Stimulated activated CD8-positive, alpha-beta memory T cell treated with anti-CD3 and anti-CD28 coated beads, Interleukin-4, amount 100 ng/mL, for 48 hours (primary cell): Measurements from ENCODE around the gene RAD51B.

Experiments
- DNase-seq: peaks from one replicate; pipeline ENCODE4 v3.0.0-alpha.2; 2020

Gene RAD51B

DNA sequence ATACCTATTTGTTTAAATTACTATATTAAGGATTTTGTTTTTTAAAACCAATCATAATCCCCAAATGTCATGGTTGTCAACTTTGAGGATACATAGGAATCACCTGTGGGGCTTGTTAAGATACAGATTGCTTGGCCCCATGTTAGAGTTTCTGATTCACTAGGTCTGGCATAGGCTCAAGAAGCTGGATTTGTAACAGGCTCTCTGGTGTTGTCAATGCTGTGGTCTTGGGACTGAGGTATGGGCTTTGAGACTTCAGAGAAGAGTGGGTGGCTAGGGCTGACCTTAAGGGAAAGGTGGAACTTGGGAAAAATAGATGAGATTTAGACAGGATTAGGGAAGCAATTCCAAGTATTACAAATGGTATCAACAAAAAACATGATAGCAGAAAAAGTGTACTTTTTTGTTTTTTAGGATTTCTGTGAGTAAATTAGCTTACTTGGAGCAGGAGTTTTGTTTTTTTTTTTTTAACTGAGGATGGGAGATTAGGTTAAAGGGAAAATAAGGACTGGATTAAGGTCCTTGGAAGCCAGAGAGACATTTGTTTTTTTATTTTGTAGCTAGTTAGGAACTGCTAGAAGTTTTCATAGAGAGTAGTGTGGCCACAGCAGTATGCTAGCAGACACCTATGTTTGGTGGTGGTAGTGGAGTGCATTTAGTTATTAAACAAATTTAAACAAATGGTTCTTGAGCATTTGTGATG lies 88.6 kb downstream of the RAD51B start:
- DNase-seq: no peak

DNA sequence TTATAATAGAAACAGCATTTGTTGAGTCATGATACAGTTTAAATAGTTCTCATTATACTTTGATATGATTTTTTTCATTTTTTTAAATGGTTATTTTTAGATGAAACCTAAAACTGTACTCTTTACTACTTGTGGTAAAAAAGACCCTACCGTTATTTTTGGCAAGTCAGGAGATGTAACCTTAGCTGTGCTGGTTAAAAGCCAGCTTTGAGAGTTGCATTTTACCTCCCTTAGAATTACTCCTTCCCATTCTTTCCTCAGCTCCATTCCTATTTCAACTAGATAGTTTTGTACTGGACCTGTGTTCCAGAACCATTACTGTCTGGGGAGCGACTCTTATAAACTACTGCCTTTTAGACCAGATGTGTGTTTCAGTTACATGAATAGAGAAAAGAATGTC lies 92.0 kb downstream of the RAD51B start:
- DNase-seq: no peak

DNA sequence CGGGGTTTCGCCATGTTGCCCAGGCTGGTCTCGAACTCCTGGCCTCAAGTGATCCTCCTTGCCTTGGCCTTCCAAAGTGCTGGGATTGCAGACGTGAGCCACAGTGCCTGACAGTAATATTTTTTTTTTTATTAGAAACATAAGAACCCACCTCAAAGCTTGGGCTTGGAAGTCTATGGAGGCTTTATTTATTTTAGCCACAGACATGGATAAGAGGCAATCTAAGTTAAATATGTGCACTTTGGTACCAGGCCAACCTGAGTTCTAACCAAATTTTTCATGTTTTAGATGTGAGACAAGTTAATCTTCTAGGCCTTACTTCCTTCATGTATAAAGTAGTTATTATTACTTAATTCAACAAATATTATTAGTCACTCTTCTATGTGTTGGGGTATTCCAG lies 96.9 kb downstream of the RAD51B start:
- DNase-seq: no peak

DNA sequence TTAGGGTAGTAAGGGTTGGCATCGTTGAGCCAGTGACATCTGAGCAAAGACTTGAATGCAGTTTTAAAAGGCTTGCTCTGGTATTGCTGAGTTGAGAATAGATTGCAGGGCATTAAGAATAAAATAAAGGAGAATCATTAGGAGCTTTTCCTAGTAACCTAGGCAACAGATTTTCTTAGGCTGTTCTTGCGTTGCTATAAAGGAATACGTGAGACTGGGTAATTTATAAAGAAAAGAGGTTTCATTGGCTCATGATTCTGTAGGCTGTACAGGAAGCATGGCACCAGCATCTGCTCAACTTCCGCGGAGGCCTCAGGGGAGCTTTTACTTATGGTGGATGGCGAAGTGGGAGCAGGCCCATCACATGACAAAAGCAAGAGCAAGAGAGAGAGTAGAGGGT lies 97.4 kb downstream of the RAD51B start:
- DNase-seq: no peak

DNA sequence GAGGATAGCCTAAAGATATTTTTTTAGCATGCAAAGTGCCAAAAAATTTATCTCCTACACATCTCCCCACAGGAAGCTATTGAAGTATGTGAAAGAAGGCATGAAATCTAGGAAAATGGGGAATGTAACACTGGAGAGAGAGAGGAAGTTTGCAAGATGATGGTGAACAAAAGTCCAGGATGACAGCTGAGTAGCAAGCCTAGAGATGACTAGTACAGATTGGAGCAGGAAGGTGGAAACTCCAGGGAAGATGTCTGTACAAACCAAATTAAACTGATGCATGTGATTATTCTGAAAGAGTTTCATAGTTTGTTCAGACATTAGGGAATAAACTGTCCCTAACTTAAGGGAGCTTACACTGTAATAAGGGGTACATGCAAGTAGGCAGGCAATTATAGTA lies 99.3 kb downstream of the RAD51B start:
- DNase-seq: no peak

DNA sequence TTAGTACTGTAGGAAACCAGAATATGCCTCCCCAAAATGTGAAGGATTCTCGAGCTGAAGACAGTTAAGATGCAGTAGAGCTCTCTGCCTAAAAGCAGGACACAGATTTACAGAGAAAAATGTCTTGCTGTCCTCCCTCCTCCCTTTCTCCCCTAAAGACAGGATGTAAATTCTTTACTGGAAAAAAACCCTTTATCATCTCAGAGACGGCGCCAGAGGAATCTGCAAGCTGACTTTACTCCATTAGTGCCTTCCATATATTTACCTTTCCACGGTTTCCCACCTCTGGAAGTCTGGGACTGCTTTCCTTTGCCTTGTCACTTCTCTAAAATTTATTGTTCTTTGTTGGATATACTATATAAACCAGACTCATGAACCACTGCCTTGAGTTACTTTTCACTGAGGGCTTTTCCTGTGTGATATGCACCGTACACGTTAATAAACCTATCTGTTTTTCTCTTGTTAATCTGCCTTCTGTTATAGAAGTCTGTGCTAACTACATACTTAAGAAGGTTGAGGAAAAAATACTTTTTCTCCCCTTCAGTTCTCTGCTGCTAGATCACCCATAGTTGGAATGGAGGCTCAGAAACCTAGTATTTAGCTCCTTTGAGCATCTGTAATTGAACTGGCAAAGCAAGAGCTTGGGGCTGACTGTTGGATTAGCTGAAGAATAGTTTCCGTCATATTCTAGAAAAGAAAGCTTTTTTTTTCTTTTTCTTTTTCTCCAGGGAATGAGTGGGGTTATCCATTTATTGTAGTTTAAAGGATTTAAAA lies 99.9 kb downstream of the RAD51B start:
- no peak for DNase-seq

DNA sequence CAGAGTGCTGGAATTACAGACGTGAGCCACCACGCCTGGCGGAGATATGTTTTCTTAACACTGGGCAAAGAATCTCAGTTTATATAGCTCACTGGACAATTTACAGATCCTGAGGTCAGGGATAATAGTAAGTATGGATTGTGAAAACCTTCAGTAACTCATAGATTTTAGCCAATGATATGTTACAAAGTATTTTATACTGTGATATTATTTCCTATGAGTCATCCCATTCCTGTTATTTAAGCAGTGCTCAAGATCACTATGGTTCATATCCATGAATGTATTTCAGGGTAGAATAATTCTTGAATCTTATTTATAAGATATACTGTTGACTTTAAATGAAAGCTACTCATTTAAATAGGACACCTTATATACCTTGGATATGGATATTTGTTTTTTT lies 107.2 kb downstream of the RAD51B start:
- no peak for DNase-seq

DNA sequence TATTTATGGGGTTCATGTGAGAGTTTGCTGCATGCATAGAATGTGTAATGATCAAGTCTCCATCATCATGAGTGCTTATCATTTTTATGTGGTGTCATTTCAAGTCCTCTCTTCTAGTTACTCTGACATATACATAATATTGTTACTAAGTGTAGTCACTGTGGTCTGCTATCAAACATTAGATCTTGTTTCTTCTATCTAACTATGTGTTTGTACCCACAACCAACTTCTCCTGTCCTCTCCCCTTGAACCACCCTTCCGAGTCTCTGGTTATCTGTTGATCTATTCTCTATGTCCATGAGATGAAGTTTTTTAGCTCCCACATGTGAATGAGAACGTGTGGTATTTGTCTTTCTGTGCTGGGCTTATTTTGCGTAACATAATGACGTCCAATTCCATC lies 107.7 kb downstream of the RAD51B start:
- no peak for DNase-seq

DNA sequence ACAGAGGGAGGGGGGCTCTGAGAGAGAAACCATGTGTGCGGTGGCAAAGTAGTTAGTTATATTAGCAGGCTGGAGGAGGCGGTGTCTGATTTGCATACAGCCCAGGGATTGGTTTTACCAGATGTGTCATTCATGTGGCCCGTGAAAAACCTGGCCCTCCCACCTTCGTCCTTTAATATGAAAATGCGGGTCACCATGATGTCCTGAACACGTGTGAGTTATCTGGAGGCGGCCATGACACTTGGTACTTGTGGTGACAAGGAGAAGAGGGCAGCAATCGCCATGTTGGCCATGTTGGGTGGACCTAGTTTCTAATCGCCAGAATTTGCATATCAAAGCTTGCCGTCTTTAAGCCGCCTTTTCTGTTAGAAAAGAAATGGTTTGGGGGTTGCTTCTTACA lies 108.8 kb downstream of the RAD51B start:
- DNase-seq: no peak

DNA sequence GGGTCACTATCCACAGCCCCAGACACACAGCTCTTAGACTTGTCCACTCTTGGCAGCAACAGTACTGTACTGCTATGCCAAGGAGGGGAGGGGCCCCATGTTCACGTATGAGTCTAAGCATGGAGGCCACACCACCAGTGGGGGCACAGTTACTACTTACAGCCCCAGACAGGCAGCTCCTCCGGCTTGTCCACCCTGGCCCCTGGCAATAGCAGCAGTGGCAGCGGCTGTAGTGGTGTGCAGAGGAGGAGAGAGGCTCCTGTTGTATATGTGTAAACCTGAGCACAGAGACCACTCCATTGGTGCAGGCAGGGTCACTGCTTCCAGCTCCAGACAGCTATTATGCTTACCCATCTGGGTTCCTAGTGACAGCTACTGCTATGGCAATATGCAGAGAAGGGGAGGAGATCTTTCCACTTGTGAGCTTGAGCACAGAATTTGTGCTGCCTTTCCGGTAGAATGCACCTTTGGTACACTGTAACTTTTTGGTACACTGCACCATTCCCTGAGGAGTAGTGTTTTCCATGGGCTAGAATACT lies 113.2 kb downstream of the RAD51B start:
- no peak for DNase-seq

DNA sequence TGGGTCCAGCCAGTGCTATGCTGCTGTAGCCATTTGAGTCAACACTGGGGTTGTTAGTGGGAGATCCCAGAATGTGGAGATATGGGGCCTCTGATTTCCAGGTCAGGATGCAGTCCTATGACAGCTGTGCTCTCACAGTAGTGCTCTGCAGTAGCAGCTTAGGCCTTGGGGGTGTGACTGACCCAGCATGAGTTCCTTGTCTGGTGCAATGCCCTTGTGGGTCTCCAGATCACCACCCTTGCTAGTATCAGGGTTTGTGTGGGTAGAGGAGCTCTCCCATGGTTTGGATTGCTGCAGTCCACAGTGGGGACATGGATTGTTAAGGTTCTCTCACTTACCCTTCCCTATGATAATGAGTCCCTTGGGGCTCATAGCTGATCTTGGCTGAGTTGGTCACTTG lies 113.7 kb downstream of the RAD51B start:
- DNase-seq: no peak

DNA sequence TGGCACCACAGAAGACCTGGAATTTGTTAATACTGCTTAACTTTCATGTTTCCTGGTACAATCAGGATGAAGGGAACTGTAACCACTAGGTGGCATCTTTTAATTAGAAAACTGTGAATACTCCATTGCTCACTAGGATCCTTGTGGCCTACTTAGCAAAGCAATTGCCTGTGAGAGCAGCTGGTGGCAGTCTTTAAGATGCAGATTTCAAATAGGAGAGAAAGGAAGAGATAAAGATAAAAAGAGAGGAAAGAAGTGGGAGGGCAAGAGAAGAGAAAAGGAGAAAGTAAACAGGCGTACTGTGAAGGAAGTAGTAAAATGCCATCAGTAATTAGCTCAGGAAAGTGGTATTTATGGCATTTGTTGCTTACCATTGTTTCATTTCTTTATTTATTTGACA lies 114.5 kb downstream of the RAD51B start:
- no peak for DNase-seq

DNA sequence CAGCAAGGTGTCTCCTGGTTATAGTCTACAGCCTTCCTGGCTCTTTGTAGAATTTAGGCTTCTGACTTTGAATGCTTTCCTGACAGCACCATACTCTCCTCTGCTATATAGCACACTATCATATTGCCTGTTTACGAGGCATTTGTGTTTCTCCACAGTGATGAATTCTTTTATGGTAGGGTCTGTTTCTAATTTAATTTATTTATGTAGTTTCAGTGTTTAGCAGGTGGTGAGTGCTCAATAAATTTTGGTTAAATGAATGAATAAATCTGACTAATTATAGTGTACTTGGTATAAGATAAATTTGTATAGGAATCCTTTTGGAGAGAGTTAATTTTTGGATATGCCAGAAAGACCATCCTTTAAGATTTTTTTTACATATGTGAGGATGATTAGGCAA lies 115.3 kb downstream of the RAD51B start:
- DNase-seq: no peak

DNA sequence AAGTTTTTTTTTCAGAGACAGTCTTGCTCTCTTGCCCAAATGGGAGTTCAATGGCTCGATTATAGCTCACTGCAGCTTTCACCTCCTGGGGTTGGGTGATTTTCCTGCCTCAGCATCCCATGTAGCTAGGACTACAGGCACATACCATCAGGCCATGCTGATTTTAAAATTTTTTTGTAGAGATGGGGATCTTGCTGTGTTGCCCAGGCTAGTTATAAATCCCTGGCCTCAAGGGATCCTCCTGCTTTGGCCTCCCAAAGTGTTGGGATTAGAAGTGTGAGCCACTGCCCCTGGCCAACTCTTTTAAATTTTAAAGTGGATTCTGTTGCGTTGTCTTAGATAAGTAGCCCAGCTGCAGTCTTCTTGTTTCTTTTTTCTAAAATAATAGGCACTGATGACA lies 115.8 kb downstream of the RAD51B start:
- no peak for DNase-seq

DNA sequence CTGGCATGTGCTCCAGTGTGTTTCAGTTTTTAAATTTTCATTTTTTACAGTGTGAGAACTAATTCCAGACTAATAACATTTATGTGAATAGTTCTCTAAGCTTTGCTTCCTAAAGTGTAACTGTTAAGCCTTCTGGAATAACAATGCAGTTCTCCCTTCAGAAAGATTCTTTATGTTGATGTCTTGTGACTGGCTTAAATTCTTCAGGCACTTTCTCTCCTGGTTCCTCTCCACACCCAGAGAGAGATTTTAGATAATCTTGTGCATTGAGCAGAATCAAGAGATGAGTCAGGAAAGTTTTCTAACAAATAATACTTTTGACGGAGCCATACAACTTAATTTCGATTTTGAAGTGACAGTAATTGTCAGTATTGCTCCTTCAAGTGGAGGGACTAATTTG lies 118.5 kb downstream of the RAD51B start:
- no peak for DNase-seq

DNA sequence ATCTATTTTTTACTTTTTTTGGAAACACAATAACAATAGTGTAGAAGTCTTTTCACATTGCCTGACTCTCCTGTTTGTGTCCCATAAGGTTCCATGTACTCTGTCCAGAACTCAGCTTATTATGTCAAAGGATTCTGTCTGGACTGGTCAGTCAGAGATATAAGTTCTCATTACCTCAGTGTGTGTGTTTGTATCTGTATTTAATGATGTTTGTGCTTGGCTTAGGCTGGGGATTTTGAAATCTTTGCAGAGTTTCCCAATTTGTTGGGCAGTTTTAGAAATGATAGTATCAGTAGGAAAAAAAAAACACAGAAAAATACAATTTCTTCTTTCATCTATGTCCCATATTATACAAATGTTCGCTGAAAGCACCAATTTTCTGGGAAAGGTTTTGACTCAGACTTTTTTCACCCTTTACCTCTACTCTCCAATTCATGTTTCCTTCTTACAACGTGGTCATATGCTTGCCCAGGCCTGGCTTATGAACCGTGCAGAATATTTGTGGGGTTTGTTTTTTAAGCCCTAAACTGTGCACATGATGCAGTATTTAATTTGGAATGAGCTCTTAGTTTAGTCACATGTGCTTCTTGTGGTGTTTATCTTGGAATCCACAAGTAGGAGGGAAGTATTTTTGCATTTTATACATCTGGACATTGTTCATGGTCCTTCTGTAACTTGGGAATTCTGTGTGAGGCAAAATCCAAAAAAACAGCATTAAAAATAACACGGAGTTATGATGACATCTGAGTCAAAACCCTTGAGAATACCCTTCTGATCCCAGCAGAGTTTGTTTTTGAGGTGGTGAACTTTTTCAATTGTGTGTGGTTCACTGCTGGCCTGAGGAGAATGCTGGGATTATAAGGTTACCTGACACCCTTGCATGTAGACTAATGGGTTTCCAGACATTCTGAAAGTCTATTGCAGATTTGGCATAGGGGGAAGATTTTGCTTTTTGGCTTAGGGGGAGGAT lies 121.2 kb downstream of the RAD51B start:
- no peak for DNase-seq

DNA sequence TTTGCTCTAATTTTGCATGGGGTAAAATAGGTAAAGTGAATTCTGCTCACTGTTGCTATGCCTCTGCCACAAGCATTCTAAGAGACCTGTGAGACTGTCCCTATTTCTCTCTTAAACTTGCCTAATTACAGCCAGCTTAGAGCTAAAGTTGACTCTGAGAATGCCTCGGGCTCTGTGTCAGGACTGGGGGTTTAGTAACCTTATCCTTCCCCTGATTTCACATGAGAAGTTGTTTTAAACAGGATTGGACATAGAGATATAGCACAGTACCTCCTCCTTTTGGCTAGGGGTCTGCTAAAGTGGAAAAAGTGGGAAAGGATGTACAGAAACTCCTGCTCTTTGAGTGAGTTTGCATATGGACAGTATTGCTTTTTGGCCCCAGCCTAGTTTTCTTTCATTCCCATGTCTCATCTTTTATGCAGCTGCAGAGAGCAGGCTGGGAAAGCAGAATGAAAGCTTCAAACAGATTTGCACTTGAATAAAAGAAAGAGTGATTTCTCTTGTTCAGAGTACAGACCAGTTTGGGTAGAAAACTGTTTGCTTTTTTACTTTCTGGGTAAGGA lies 122.0 kb downstream of the RAD51B start:
- DNase-seq: no peak

DNA sequence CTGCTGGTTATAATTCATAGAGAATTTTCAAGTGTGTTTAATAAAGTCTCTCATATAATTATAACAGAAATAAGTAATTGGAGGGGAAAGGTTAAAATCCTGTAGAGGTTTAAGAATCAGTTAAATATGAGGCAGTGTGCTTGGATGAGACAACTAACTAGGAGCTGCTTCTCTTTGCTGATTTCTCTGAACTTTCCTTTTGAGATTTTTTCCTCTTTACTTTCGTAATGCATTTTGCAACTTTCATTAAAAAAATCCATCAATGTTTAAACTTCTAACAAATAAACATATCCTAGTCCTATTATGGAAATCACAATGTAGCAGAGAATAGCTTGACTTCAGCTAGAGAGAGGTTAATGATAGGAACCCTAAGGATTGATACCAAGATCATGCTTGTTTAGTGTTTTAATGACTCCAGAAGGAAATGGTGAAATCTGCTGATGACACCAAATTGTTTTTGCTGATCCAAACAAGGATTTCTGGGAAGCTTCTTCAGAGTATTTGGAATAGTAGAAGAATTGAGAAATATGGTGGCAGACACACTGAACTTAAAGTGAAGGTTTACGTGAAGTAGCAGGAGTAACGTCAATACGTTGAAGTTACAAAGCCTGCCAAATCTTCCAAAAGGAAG lies 122.6 kb downstream of the RAD51B start:
- DNase-seq: no peak

DNA sequence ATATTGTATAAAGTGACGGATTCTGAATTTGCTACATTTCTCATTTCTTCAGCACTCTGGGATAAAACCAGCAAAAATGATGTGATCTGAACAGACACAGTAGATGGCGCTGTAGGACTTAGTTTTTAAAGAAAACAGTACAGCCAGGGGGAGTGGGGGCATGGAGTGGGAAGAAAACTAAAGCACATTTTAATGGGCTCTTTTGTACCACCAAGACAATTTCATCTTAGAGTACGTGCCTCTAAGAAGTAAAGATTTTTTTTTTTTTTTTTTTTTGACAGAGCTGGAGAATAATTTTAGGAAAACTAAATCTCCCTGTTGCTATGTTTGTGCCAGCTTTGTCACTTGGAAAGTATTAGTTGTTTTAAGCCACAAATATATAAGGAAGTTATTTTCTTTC lies 124.4 kb downstream of the RAD51B start:
- DNase-seq: peak; percentile 59

DNA sequence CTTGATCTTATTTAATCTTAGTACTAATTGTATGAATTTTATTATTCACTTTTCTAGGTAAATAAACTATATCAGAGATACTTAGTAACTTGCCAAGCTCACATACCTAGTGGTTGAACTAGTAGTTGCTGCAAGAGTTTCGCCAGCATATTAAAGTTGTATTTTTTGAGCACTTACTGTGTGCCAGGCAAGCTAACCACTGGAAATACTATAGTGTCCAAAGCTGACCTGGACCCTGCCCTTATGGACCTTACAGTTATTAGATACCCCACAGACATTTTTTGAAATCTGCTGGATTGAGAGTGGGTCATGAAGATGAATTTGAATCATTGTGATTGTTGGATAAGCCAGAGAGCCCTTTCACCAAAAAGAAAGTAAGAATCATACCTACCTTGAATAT lies 125.0 kb downstream of the RAD51B start:
- no peak for DNase-seq

DNA sequence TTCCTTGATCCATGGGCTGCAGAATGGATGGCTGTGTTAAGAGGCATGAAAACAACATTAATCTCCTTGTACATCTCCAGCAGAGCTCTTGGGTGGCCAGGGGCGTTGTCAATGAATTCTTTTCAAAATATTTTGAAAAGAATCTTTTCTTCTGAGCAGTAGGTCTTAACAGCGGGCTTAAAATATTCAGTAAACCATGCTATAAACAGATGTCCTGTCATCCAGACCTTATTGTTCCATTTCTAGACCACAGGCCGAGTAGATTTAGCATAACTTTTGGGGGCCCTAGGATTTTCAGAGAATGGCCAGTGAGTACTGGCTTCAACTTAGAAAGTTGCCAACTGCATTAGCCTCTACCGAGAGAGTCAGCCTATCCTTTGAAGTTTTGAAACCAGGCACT lies 130.2 kb downstream of the RAD51B start:
- DNase-seq: no peak

DNA sequence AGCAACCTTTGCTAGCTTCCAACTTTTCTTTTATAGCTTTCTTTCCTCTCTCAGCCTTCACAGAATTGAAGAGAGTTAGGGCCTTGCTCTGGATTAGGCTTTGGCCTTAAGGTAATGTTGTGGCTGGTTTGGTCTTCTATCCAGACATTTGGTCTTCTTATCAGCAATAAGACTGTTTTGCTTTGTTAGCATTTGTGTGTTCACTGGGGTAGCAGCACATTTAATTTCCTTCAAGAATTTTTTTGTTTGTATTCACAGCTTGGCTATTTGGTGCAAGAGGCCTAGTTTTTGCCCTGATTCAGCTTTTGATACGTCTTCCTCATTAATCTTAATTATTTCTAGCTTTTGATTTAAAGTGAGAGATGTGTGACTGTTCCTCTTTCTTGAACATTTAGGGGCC lies 130.8 kb downstream of the RAD51B start:
- DNase-seq: no peak
